Germinal center (tissue), 1 donor: ENCODE measurements around the gene UCN3.
"Not testable (repeated sequence)": the region's sequence is repeated elsewhere in the genome, so short reads cannot be mapped to it uniquely, and the experiment has no call there.

Source experiments
- DNase-seq: peaks from one replicate; pipeline ENCODE4 v3.0.0; 2012; ENCODE audit warnings: mixed read lengths, low spot score

The UCN3 gene

GRCh38 chr10:5369362-5370158 is 4.8 kb downstream of the UCN3 start:
- DNase-seq = no peak

GRCh38 chr10:5370493-5371352 is 6.0 kb downstream of the UCN3 start:
- no peak for DNase-seq

DNA sequence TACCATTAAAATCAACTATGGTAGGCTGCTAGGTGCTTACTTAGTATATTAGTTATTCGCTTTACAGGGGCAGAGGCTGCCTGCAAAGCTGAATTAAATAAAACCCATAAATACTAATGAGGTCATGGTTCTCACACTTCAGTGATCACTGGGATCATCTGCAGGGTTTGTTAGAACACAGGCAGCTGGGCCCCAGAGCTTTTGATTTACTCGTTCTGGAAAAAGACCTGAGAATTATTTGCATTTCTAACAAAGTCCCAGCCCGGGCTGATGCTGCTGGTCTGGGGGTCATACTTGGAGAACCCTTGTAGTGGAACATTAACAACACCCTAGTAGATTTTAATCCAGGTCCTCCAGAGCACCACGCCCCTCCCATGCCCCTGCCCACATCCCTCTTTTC is 8.5 kb downstream of the UCN3 start:
- DNase-seq = no peak

DNA sequence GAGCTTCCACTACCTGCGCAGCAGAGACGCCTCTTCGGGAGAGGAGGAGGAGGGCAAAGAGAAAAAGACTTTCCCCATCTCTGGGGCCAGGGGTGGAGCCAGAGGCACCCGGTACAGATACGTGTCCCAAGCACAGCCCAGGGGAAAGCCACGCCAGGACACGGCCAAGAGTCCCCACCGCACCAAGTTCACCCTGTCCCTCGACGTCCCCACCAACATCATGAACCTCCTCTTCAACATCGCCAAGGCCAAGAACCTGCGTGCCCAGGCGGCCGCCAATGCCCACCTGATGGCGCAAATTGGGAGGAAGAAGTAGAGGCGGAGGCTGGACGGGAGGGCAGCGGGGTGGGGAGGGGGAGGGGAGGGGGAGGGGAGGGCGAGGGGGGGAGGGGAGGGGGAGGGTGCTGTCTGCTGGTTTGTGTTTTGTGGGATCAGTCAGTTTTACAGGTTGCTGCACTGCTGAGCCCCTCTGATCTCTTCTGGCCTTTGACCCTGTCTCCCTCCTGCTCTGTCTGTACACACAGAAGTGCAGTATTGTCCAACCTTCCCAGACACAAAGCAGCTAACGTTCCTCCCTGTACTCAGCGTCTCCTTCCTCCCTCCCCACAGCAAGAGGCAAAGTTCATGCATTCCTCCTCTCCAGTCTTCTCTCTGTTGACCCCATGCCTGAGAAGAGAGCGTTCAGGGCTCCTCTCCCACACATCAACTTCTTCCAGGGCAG is 9.3 kb downstream of the UCN3 start:
- no peak for DNase-seq

- no peak for DNase-seq
Measured at GRCh38 chr10:5376450-5376849, 11.7 kb downstream of the UCN3 start.

GRCh38 chr10:5379202-5379601 is 14.4 kb downstream of the UCN3 start:
- not testable (repeated sequence) for DNase-seq

DNA sequence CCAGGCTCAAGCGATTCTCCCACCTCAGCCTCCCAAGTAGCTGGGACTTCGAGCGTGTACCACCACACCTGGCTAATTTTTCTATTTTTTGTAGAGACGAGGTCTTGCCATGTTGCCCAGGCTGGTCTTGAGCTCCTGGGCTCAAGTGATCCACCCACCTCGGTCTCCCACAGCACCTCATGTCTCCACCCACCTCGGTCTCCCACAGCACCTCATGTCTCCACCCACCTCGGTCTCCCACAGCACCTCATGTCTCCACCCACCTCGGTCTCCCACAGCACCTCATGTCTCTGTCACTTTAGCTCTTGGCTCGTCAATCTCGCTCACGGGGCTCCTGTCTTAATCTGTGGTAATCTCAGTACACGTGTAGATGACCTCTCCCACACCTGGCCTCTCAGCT is 15.6 kb downstream of the UCN3 start:
- DNase-seq = not testable (repeated sequence)

DNA sequence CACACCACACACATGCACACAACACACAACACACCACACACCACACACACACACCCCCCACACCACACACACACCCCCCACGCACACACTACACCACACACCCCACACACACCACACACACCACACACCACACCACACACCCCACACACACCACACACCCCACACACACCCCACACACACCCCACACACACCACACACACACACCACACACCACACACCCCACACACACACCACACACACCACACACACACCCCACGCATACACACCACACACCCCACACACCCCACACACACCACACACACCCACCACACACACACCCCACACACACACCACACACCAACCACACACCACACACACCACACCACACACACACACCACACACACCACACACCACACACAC is 16.4 kb downstream of the UCN3 start:
- no peak for DNase-seq

DNA sequence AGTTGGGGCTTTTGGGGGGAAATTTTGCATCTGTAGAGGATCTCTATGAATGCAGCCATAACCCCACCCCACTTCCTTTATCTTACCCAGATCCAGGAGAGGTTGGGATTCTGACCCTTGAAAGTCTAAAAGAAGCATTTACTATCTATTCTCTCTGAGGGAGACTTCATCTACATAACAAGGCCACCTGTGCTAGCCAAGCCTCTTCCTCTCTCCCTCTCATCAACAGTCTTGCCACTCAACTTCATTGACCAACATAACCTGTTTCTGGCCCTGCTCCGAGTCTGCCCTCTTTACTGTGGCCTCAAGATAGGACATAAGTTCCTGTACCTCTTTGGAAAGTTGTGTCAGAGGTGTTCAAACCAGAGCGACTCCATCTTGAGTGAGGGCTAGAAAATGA is 20.5 kb downstream of the UCN3 start:
- no peak for DNase-seq

GRCh38 chr10:5387169-5387568 is 22.4 kb downstream of the UCN3 start:
- no peak for DNase-seq

GRCh38 chr10:5390607-5391205 is 25.9 kb downstream of the UCN3 start:
- no peak for DNase-seq

DNA sequence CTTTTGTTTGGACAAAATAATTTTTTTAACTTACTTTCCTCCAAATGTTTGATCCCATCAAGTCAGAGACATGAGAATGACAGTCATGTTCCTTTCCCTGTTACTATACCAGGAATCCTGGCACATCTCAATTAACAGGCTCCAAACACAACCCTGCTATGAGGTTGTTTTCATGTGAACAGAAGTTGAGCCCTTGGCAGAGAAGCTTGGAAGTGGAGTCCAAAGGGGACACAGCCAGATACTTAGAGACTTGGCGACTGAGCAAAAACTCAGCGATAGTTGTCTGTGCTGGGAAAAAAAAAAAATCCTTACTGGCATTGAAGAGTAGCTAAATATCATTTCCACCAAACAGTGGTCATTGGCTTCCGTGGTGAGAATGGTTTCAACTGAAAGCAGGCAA is 27.0 kb downstream of the UCN3 start:
- no peak for DNase-seq

GRCh38 chr10:5393529-5393928 is 28.8 kb downstream of the UCN3 start:
- DNase-seq = no peak

DNA sequence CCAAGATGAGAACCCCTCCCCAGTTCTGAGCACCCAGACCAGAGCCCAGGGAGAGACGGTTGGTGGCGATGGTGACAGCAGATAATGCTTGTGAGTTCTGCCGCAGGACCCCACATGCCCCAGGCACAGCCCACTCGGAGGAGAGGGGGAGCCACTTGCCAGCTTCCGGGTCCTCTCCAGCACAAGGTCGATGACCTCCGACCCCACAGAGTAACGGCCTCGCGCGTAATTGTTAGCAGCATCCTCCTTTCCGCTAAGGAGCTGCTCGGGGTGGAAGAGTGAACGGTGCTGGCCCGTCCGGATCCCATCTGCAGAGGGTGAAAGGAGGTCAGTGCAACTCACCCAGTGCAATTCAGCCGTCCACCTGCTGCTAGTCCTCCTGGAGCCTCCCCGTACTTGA is 30.4 kb downstream of the UCN3 start:
- DNase-seq = no peak

GRCh38 chr10:5396556-5397300 is 32.0 kb downstream of the UCN3 start:
- DNase-seq = no peak

DNA sequence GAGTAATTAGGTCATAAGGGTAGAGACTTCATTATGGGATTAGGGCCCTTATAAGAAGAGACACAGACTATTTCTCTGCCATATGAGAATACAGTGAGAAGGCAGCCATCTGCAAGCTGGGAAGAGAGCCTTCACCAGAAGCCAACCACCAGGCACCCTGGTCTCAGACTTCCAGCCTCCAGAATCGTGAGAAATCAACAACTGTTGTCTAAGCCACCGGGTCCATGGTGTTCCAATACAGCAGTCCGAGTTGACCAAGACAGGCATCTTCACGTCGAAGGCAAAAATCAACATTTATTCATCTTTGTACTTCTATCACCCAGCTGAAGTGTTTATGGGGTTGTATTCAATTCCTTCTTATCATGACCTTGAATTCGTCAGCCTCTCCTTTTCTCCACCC is 34.6 kb downstream of the UCN3 start:
- DNase-seq = no peak

GRCh38 chr10:5400468-5401240 is 35.9 kb downstream of the UCN3 start:
- DNase-seq = no peak

DNA sequence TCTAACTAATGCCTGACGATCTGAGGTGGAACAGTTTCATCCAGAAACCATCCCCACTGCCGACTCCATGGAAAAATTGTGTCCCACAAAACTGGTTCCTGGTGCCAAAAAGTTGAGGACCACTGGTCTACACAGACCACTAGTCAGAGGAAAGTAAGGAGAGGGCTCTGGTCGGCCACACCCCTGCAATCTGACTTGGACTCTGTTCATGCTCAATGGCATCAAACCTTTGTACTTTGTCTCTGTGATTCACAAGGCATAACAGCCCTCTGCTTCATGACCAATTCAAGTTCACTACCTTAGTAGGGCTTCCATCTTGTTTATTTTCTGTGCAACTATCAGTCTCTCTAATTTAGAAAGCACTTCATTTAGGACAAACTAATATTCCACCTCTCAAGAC is 38.0 kb downstream of the UCN3 start:
- no peak for DNase-seq

DNA sequence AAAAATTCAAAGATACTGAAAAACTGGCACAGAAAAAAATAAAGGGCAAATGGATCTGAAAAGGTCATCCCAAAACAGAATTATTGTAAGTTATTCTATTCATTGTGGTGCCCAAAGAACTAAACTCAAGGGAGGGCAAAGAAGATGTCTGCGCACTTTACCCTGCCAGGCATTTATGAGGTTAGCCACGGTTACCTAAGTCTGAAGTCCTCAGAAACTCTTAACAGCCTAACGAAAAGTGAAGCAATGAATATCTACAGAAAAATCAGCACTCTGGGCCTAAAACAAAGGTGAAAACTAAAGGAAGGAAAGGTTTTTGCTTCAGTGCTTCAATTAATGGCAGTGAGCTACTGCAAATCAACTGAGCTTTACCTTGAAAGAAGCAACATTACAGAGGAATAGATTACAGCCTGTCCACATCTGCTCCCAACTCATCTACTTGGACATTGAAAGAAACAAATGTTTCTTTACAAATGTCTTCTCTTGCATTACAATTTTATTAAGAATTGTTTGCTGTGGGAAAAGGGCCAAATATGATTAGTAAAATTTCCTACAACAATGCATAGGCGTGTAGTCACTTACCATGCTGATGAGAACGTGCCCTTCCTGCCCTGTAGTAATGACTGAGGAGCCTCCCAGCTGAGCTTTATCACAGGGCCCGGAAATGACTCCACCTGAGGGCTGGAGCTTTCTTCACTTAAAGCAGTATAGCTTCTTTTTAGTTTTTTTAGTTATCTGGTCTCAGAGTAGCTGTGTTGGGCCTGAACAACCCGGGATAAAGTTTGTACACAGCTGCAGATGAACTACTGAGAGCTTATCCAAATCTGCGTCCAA is 39.7 kb downstream of the UCN3 start, which contains the start of gene TUBAL3:
TUBAL3 (minus strand) TSS at position 621 of the 834 bp plus-strand sequence; CDS start at position 585, 36 bp downstream.
- no peak for DNase-seq

GRCh38 chr10:5406918-5407317 is 42.2 kb downstream of the UCN3 start:
- no peak for DNase-seq
